ENCODE data around the gene GPHN. TPM values are rescaled to one million over a fixed set of nuclear protein-coding genes. Genes with fewer than 3 reads are reported as not detected.
"Not testable (repeated sequence)": the region's sequence is repeated elsewhere in the genome, so short reads cannot be mapped to it uniquely, and the experiment has no call there.

GPHN gene
- total RNA-seq, 2 experiments from 2014 or later, result 30.7 to 35.8 TPM

DNA sequence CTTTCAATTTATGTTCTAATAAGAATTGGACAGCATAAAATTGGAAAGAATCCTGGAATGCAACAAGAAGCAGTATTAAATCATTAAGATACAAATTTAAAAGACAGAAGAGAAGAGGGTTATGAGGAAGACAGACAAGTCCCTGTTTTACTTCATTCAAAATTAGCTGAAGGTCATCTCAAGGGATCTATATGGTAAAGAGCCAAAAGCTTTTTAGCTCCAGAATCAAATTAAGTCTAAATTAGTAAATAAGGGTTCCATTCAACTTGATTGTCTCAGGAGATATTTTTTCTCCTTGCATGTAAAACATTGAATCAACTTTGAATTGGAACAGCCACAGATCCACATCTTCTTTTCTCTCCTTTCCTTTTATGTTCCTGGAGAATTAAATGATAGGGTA is 14.2 kb upstream of the GPHN start:
- H3K4me1 Mint-ChIP-seq, result peaks cover 16% of the 10 kb centered on the region

GRCh38 chr14:66495218-66496098 is 12.5 kb upstream of the GPHN start:
- Mint-ChIP-seq H3K4me1 (peaks cover 16% of the 10 kb centered on the region), H3K27me3 (no peaks in the 10 kb centered on the region), H3K9me3 (no peaks in the 10 kb centered on the region), H3K4me3 (no peak overlapping the region), H3K36me3 (no peaks in the 10 kb centered on the region), H3K27ac (no peak overlapping the region)
- DNase-seq, result peak; percentile 9

More for the DNA sequence above, 14.2 kb upstream of the GPHN start:
- Mint-ChIP-seq H3K4me3 (no peak overlapping the region), H3K27ac (no peak overlapping the region), H3K9me3 (no peaks in the 10 kb centered on the region), H3K27me3 (no peaks in the 10 kb centered on the region), H3K36me3 (no peaks in the 10 kb centered on the region)
- DNase-seq, result no peak

DNA sequence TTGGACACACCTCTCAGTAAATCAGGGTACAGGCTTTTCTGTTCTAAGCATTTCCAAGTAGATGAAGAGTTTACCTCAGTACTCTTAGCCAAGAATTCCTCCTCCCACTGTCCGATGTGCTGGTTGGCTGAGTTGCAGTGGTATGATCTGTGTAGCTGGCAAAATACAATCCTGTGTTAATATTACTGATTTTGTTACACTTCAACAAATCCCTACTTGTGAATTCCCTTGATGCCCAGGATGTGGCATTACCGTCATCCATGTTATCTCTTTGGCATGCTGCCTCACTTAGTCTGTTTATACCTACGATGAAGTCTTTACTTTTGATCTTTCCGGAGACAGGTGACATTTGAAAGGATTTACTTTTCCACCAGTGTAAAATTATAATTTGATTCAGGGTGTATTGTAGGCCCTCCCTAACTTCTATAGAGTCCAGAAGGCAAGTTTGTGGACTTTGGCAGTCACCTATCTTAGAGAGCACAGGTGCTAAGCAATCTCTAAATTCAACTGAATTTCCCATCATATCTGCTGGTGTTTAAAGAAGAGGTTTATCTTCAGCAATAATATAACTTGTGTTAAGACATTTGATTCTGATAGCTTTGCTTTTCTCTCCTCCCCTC is 11.6 kb upstream of the GPHN start:
- Mint-ChIP-seq H3K36me3 (no peaks in the 10 kb centered on the region), H3K4me1 (peaks cover 16% of the 10 kb centered on the region), H3K4me3 (no peak overlapping the region), H3K27me3 (no peaks in the 10 kb centered on the region), H3K9me3 (no peaks in the 10 kb centered on the region), H3K27ac (no peak overlapping the region)
- no peak for DNase-seq

DNA sequence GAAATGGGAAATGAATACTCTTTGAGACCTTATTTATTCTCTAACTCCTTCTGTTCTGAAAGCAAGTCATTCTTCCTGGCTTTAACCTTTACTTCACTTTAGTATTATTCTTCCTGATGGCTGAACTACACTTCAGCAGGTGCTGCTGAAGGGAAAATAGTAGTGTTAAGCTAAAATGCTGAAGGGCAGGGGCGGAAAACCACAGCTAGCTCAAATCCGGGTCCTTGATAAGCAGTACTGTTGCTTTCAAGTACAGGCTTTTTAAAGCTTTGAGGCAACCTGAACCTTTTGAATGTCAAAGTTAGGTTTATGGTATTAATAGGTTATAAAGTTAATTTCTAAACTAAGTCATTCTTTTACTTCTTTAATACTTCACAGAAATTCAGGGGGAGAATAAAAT is 11.0 kb upstream of the GPHN start:
- H3K9me3 Mint-ChIP-seq, result no peaks in the 10 kb centered on the region
- H3K36me3 Mint-ChIP-seq, result no peaks in the 10 kb centered on the region
- peaks cover 16% of the 10 kb centered on the region for H3K4me1 Mint-ChIP-seq
- peak overlapping the region; percentile 39 for H3K4me3 Mint-ChIP-seq
- no peak overlapping the region for H3K27ac Mint-ChIP-seq
- no peak for DNase-seq
- H3K27me3 Mint-ChIP-seq, result no peaks in the 10 kb centered on the region

DNA sequence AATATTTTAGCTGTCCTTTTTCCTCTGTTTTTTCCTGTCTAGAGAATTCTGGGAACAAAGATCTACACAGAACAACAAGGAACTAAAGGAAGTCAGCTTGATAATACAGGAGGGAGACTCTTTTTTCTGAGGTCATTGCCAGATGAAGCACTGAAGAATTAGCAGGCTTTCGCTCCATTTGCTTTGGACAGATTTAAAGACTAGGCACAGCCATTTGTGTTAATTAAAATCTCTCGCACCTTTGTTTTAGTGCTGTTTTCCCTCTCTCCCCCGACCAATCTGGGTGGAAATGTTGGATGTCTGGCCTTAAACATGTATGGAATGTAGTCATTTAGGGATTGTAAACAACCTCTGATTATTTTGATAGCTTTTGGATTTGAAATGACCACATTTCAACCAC is 9.6 kb upstream of the GPHN start:
- H3K9me3 Mint-ChIP-seq, result no peaks in the 10 kb centered on the region
- peaks cover 2% of the 10 kb centered on the region for H3K36me3 Mint-ChIP-seq

DNA sequence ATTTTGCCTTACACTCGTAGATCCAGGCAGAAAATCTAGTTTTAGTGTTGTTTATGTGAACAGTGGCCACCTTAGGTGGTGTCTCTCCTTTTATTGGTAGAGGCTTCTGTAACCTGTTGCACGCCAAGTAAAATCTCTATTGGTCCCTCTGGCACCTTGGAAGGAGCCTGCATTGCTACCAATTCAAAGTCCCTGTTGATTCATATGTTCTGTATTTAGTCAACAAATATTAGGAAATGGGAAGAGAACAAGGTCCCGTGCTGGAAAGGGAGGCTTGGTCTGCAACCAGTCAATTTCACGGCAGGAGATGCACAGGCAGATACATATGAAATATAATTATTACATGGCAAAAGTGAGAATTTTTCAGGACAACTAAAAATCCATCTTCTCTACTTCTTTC is 6.4 kb upstream of the GPHN start:
- peaks cover 15% of the 10 kb centered on the region for H3K4me1 Mint-ChIP-seq

More for the DNA sequence above, 9.6 kb upstream of the GPHN start:
- Mint-ChIP-seq H3K4me1 (peaks cover 16% of the 10 kb centered on the region), H3K27me3 (no peaks in the 10 kb centered on the region), H3K4me3 (no peak overlapping the region), H3K27ac (no peak overlapping the region)
- DNase-seq, result no peak

DNA sequence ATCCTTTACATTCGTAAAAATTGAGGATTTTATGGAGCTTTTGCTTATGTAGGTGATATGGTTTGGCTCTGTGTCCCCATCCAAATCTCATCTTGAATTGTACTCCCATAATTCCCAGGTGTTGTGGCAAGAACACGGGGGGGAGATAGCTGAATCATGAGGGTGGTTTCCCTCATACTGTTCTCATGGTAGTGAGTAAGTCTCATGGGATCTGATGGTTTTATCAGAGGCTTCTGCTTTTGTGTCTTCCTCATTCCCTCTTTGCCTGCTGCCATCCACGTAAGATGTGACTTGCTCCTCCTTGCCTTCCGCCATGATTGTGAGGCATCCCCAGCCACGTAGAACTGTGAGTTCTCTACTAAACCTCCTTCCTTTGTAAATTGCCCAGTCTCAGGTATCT is 5.1 kb upstream of the GPHN start:
- H3K9me3 Mint-ChIP-seq, H3K4me3 Mint-ChIP-seq, H3K36me3 Mint-ChIP-seq: not testable (repeated sequence)

More for the DNA sequence above, 6.4 kb upstream of the GPHN start:
- H3K27me3 Mint-ChIP-seq, result no peaks in the 10 kb centered on the region
- H3K36me3 Mint-ChIP-seq, result peaks cover 2% of the 10 kb centered on the region
- H3K4me3 Mint-ChIP-seq, result no peak overlapping the region
- H3K9me3 Mint-ChIP-seq, result no peaks in the 10 kb centered on the region
- H3K27ac Mint-ChIP-seq, result no peak overlapping the region
- DNase-seq, result no peak

GRCh38 chr14:66503532-66503931 is 4.4 kb upstream of the GPHN start:
- no peak for DNase-seq
- Mint-ChIP-seq H3K9me3 (no peaks in the 10 kb centered on the region), H3K4me1 (peaks cover 9% of the 10 kb centered on the region), H3K27ac (no peak overlapping the region), H3K27me3 (no peaks in the 10 kb centered on the region), H3K36me3 (peaks cover 2% of the 10 kb centered on the region), H3K4me3 (no peak overlapping the region)

More for the DNA sequence above, 5.1 kb upstream of the GPHN start:
- DNase-seq, H3K27me3 Mint-ChIP-seq, H3K27ac Mint-ChIP-seq, H3K4me1 Mint-ChIP-seq: not testable (repeated sequence)

DNA sequence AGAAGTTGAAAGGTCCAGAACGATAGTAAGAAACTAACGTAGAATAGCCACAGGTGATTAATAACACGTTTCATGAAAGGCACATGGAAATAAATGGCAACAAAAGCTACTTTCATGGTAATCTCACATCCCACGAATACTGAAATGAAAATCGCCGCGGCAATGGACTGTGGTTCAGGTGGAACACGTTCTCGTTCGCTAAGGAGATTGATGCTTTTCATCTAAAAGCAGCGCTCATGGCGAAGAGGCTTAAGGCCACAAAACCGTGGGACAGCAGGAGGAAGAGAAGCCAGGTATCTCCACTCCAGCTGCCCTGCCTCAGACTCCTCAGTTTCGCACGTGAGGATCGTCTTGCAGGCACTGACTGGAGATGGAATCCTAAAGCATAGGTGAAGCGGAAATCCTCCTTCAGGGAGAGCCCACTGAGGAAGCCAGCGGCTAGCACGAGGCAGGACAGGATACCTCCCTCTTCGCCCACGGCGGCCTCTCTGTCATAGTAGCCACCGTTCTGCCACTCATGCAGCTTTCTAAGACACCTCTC is 696 bp upstream of the GPHN start:
- H3K36me3 Mint-ChIP-seq, result peaks cover 2% of the 10 kb centered on the region
- DNase-seq, result no peak
- no peaks in the 10 kb centered on the region for H3K9me3 Mint-ChIP-seq
- peaks cover 12% of the 10 kb centered on the region for H3K27me3 Mint-ChIP-seq
- H3K27ac Mint-ChIP-seq, result peak overlapping the region; percentile 91
- H3K4me3 Mint-ChIP-seq, result peak overlapping the region; percentile 91
- H3K4me1 Mint-ChIP-seq, result peaks cover 30% of the 10 kb centered on the region

GRCh38 chr14:66508547-66508845 is 549 bp downstream of the GPHN start:
- H3K36me3 Mint-ChIP-seq, result no peaks in the 10 kb centered on the region
- H3K27me3 Mint-ChIP-seq, result peaks cover 15% of the 10 kb centered on the region
- no peak for DNase-seq
- H3K4me3 Mint-ChIP-seq, result peak overlapping the region; percentile 91
- H3K27ac Mint-ChIP-seq, result peak overlapping the region; percentile 91
- H3K9me3 Mint-ChIP-seq, result no peaks in the 10 kb centered on the region
- peaks cover 35% of the 10 kb centered on the region for H3K4me1 Mint-ChIP-seq

DNA sequence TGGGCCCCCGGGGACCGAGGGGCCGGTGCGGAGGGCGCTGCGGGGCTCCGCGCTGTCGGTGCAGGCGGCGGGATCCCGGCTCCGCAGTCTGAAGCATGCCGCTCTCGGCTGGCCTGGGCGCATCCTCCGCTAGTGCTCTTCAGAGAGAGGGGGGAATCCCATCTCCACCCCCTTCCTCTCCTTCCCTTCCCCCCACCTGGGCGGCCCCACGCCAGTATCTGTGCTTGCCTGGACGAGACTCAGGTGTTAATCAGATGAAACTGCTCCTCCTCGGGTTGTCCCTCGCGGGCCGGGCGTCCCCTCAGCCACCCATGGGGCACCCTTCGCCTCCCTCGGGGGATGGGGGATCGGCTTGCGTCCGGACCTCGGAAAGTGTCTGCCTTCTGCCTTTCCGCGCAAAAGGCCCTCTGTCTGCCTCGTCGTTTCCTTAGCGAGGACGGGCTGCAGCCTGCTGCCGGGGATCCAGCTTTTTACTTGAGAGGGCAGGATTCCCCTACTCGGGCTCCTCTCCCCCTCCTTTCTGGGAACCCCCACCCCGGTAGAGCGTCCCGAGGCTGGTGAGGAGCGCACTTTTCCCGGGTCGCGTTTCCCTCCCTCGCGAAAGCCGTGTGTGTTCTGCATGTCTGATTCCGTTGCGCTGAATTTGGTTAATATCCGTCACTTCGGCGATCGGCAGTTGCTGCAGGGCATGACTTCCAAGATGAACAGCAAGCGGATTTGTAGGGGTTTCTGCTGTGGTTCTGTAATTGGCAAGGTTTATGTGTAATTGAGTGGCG is 1.1 kb downstream of the GPHN start:
- peaks cover 35% of the 10 kb centered on the region for H3K4me1 Mint-ChIP-seq
- H3K27ac Mint-ChIP-seq, result peak overlapping the region; percentile 34
- peak overlapping the region; percentile 91 for H3K4me3 Mint-ChIP-seq
- H3K9me3 Mint-ChIP-seq, result no peaks in the 10 kb centered on the region
- H3K27me3 Mint-ChIP-seq, result peaks cover 15% of the 10 kb centered on the region
- no peaks in the 10 kb centered on the region for H3K36me3 Mint-ChIP-seq
- DNase-seq, result peak; percentile 57

- Mint-ChIP-seq H3K4me3 (peak overlapping the region; percentile 91), H3K4me1 (peaks cover 38% of the 10 kb centered on the region), H3K9me3 (no peaks in the 10 kb centered on the region), H3K27ac (no peak overlapping the region), H3K27me3 (peaks cover 15% of the 10 kb centered on the region), H3K36me3 (no peaks in the 10 kb centered on the region)
- no peak for DNase-seq
These were observed 1.9 kb downstream of the GPHN start for GRCh38 chr14:66509874-66510273.

GRCh38 chr14:66511849-66512248 is 3.9 kb downstream of the GPHN start:
- no peaks in the 10 kb centered on the region for H3K9me3 Mint-ChIP-seq
- no peak overlapping the region for H3K27ac Mint-ChIP-seq
- H3K4me1 Mint-ChIP-seq, result peaks cover 33% of the 10 kb centered on the region
- H3K36me3 Mint-ChIP-seq, result no peaks in the 10 kb centered on the region
- H3K27me3 Mint-ChIP-seq, result peaks cover 15% of the 10 kb centered on the region
- DNase-seq, result no peak
- H3K4me3 Mint-ChIP-seq, result no peak overlapping the region

DNA sequence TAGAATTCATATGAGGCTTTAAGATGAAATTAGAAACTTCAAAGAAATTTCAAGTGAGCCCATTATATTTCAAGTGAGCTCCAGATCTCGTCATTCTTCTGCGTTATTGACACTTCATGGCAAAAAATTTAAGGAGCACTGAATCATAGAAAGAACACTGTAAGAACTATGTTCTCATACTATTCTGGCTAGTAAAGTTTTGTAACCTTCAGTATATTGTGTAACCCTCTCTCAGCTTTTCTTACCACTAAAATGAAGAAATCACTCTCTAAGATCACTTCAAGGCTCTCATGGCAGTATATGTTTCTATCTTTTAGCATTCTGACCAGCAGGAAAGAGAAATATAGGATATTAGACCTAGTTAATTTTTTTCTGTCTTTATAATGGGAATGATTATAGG is 6.3 kb downstream of the GPHN start:
- H3K4me1 Mint-ChIP-seq, result peaks cover 33% of the 10 kb centered on the region
- no peak overlapping the region for H3K4me3 Mint-ChIP-seq
- no peaks in the 10 kb centered on the region for H3K9me3 Mint-ChIP-seq
- no peak for DNase-seq
- no peak overlapping the region for H3K27ac Mint-ChIP-seq
- peaks cover 15% of the 10 kb centered on the region for H3K27me3 Mint-ChIP-seq
- peaks cover 8% of the 10 kb centered on the region for H3K36me3 Mint-ChIP-seq

DNA sequence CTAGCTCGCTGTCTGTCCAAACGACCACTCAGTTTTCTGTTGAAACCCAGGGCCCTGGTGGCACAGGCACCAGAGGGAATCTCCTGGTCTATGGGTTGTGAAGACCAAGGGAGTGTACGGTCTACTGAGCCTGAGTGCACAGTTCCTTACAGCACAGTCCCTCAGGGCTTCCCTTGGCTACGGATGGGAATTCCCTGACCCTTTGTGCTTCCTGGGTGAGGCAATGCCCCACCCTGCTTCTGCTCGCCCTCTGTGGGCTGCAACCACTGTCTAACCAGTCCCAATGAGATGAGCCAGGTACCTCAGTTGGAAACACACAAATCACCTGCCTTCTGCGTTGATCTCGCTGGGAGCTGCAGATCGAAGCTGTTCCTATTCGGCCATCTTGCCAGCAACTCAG is 22.6 kb downstream of the GPHN start:
- H3K36me3 Mint-ChIP-seq, result peaks cover 21% of the 10 kb centered on the region
- no peak overlapping the region for H3K27ac Mint-ChIP-seq
- peaks cover 7% of the 10 kb centered on the region for H3K4me1 Mint-ChIP-seq
- H3K9me3 Mint-ChIP-seq, result peaks cover 12% of the 10 kb centered on the region
- no peaks in the 10 kb centered on the region for H3K27me3 Mint-ChIP-seq
- no peak overlapping the region for H3K4me3 Mint-ChIP-seq
- no peak for DNase-seq

Data from activated naive CD8-positive, alpha-beta T cell treated with anti-CD3 and anti-CD28 coated beads for 36 hours (primary cell).